Neuron (in vitro differentiated cells): Measurements from ENCODE around the gene GYG1.

Source experiments
- H2AFZ ChIP-seq: one replicate; pipeline ENCODE4 v1.6.1; 2013; ENCODE audit warnings: low read depth, mild to moderate bottlenecking, inconsistent platforms, low read length, moderate library complexity
- H3K27me3 ChIP-seq: one replicate; pipeline ENCODE4 v1.6.1; 2013; ENCODE audit warnings: low read length; ENCODE audit not compliant: insufficient read depth
- H3K36me3 ChIP-seq: one replicate; pipeline ENCODE4 v1.6.1; 2013; ENCODE audit warnings: low read length; ENCODE audit not compliant: insufficient read depth
- H3K4me1 ChIP-seq: one replicate; pipeline ENCODE4 v1.6.1; 2013; ENCODE audit warnings: low read length; ENCODE audit not compliant: insufficient read depth
- H3K4me3 ChIP-seq: 2 replicates; pipeline ENCODE4 v1.5.1; 2013; ENCODE audit warnings: mild to moderate bottlenecking, low read length, moderate library complexity
- H3K9me3 ChIP-seq: one replicate; pipeline ENCODE4 v1.6.1; 2013; ENCODE audit warnings: low read length

GYG1 gene

GRCh38 chr3:149013726-149014125 is 22.4 kb downstream of the GYG1 start:
- Histone ChIP-seq H3K4me1 (no peaks in the 10 kb centered on the region), H3K27me3 (no peaks in the 10 kb centered on the region), H3K4me3 (no peak overlapping the region), H3K9me3 (no peaks in the 10 kb centered on the region), H2AFZ (no peak overlapping the region), H3K36me3 (peaks cover 19% of the 10 kb centered on the region)

GRCh38 chr3:149015393-149015792 is 24.1 kb downstream of the GYG1 start:
- Histone ChIP-seq H3K4me3 (no peak overlapping the region), H3K4me1 (no peaks in the 10 kb centered on the region), H3K9me3 (no peaks in the 10 kb centered on the region), H2AFZ (no peak overlapping the region), H3K36me3 (peaks cover 18% of the 10 kb centered on the region), H3K27me3 (no peaks in the 10 kb centered on the region)

GRCh38 chr3:149016242-149016641 is 24.9 kb downstream of the GYG1 start:
- peaks cover 10% of the 10 kb centered on the region for H3K36me3 ChIP-seq
- no peaks in the 10 kb centered on the region for H3K9me3 ChIP-seq
- H3K4me1 ChIP-seq = no peaks in the 10 kb centered on the region
- H3K4me3 ChIP-seq = no peak overlapping the region
- H3K27me3 ChIP-seq = no peaks in the 10 kb centered on the region
- no peak overlapping the region for H2AFZ ChIP-seq

GRCh38 chr3:149016669-149017541 is 25.6 kb downstream of the GYG1 start:
- H3K36me3 ChIP-seq = peaks cover 9% of the 10 kb centered on the region
- H3K27me3 ChIP-seq = no peaks in the 10 kb centered on the region
- no peak overlapping the region for H3K4me3 ChIP-seq
- no peaks in the 10 kb centered on the region for H3K4me1 ChIP-seq
- H3K9me3 ChIP-seq = no peaks in the 10 kb centered on the region
- H2AFZ ChIP-seq = no peak overlapping the region

GRCh38 chr3:149018247-149018646 is 26.9 kb downstream of the GYG1 start:
- Histone ChIP-seq H3K4me3 (no peak overlapping the region), H3K4me1 (no peaks in the 10 kb centered on the region), H3K27me3 (no peaks in the 10 kb centered on the region), H2AFZ (no peak overlapping the region), H3K36me3 (peaks cover 6% of the 10 kb centered on the region), H3K9me3 (no peaks in the 10 kb centered on the region)

- no peak overlapping the region for H2AFZ ChIP-seq
- H3K4me1 ChIP-seq = no peaks in the 10 kb centered on the region
- no peaks in the 10 kb centered on the region for H3K27me3 ChIP-seq
- peaks cover 3% of the 10 kb centered on the region for H3K9me3 ChIP-seq
- no peak overlapping the region for H3K4me3 ChIP-seq
- peaks cover 8% of the 10 kb centered on the region for H3K36me3 ChIP-seq
Observed at GRCh38 chr3:149019580-149019979, 28.2 kb downstream of the GYG1 start.

GRCh38 chr3:149020196-149020838 is 29.0 kb downstream of the GYG1 start:
- Histone ChIP-seq H3K27me3 (no peaks in the 10 kb centered on the region), H3K4me1 (no peaks in the 10 kb centered on the region), H2AFZ (no peak overlapping the region), H3K4me3 (no peak overlapping the region), H3K36me3 (peaks cover 14% of the 10 kb centered on the region), H3K9me3 (peaks cover 9% of the 10 kb centered on the region)

- no peak overlapping the region for H2AFZ ChIP-seq
- H3K27me3 ChIP-seq = no peaks in the 10 kb centered on the region
- no peaks in the 10 kb centered on the region for H3K4me1 ChIP-seq
- peaks cover 20% of the 10 kb centered on the region for H3K36me3 ChIP-seq
- no peak overlapping the region for H3K4me3 ChIP-seq
- H3K9me3 ChIP-seq = peaks cover 13% of the 10 kb centered on the region
Observed at GRCh38 chr3:149020839-149021252, 29.5 kb downstream of the GYG1 start.

- no peak overlapping the region for H2AFZ ChIP-seq
- H3K4me3 ChIP-seq = no peak overlapping the region
- H3K4me1 ChIP-seq = no peaks in the 10 kb centered on the region
- no peaks in the 10 kb centered on the region for H3K27me3 ChIP-seq
- peaks cover 19% of the 10 kb centered on the region for H3K9me3 ChIP-seq
- peaks cover 28% of the 10 kb centered on the region for H3K36me3 ChIP-seq
Observed at GRCh38 chr3:149021830-149022229, 30.5 kb downstream of the GYG1 start.

- peaks cover 43% of the 10 kb centered on the region for H3K36me3 ChIP-seq
Observed at GRCh38 chr3:149023951-149024350, 32.6 kb downstream of the GYG1 start.

GRCh38 chr3:149026718-149027117 is 35.4 kb downstream of the GYG1 start:
- Histone ChIP-seq H3K4me1 (no peaks in the 10 kb centered on the region), H3K4me3 (no peak overlapping the region), H3K36me3 (peaks cover 64% of the 10 kb centered on the region)

More at GRCh38 chr3:149023951-149024350, 32.6 kb downstream of the GYG1 start:
- H3K9me3 ChIP-seq = peaks cover 19% of the 10 kb centered on the region
- no peaks in the 10 kb centered on the region for H3K27me3 ChIP-seq
- no peaks in the 10 kb centered on the region for H3K4me1 ChIP-seq
- H2AFZ ChIP-seq = no peak overlapping the region
- H3K4me3 ChIP-seq = no peak overlapping the region

GRCh38 chr3:149031096-149031495 is 39.8 kb downstream of the GYG1 start:
- no peaks in the 10 kb centered on the region for H3K4me1 ChIP-seq
- H3K9me3 ChIP-seq = peaks cover 3% of the 10 kb centered on the region
- no peak overlapping the region for H3K4me3 ChIP-seq
- no peaks in the 10 kb centered on the region for H3K27me3 ChIP-seq
- H3K36me3 ChIP-seq = peaks cover 69% of the 10 kb centered on the region
- no peak overlapping the region for H2AFZ ChIP-seq

More at GRCh38 chr3:149026718-149027117, 35.4 kb downstream of the GYG1 start:
- H2AFZ ChIP-seq = no peak overlapping the region
- H3K27me3 ChIP-seq = no peaks in the 10 kb centered on the region
- peaks cover 19% of the 10 kb centered on the region for H3K9me3 ChIP-seq

- Histone ChIP-seq H3K36me3 (peaks cover 73% of the 10 kb centered on the region), H2AFZ (no peak overlapping the region), H3K4me3 (no peak overlapping the region), H3K27me3 (no peaks in the 10 kb centered on the region), H3K9me3 (no peaks in the 10 kb centered on the region), H3K4me1 (no peaks in the 10 kb centered on the region)
Observed at GRCh38 chr3:149037684-149038083, 46.3 kb downstream of the GYG1 start.
